ENCODE measurements around the gene ARPC2. TPM values are rescaled to one million over a fixed set of nuclear protein-coding genes. Genes with fewer than 3 reads are reported as not detected.

The ARPC2 gene
- polyA plus RNA-seq, 3 donors: 235 to 239 (median 237) TPM

- DNase-seq: no peak
These were observed 19.8 kb downstream of the ARPC2 start for GRCh38 chr2:218236829-218237228.

- no peak for DNase-seq
These were observed 21.9 kb downstream of the ARPC2 start for GRCh38 chr2:218238887-218239286.

- no peak for DNase-seq
These were observed 27.2 kb downstream of the ARPC2 start for GRCh38 chr2:218244204-218244603.

GRCh38 chr2:218244665-218245064 is 27.7 kb downstream of the ARPC2 start:
- DNase-seq: no peak

GRCh38 chr2:218245214-218245613 is 28.2 kb downstream of the ARPC2 start:
- no peak for DNase-seq

GRCh38 chr2:218249691-218250090 is 32.7 kb downstream of the ARPC2 start:
- DNase-seq: no peak

- DNase-seq: no peak
These were observed 35.7 kb downstream of the ARPC2 start for GRCh38 chr2:218252509-218253231.

- no peak for DNase-seq
These were observed 36.2 kb downstream of the ARPC2 start for GRCh38 chr2:218253232-218253625.

- no peak for DNase-seq
These were observed 38.5 kb downstream of the ARPC2 start for GRCh38 chr2:218255446-218255845.

- DNase-seq: no peak
These were observed 39.8 kb downstream of the ARPC2 start for GRCh38 chr2:218256612-218257350.

GRCh38 chr2:218257390-218257981 is 40.5 kb downstream of the ARPC2 start:
- DNase-seq: no peak

- no peak for DNase-seq
These were observed 42.3 kb downstream of the ARPC2 start for GRCh38 chr2:218259099-218259961.

GRCh38 chr2:218260166-218260565 is 43.2 kb downstream of the ARPC2 start:
- DNase-seq: no peak

GRCh38 chr2:218260742-218261422 is 43.9 kb downstream of the ARPC2 start, which contains the start of gene GPBAR1:
Gene GPBAR1, plus strand, starts transcription at chr2:218261015. Its CDS starts 1,710 bp downstream, at chr2:218262725.
- peak; percentile 76 for DNase-seq

- DNase-seq: no peak
These were observed 44.6 kb downstream of the ARPC2 start for GRCh38 chr2:218261423-218262236.

GRCh38 chr2:218262237-218262600 is 45.2 kb downstream of the ARPC2 start:
- no peak for DNase-seq

- DNase-seq: no peak
These were observed 45.9 kb downstream of the ARPC2 start for GRCh38 chr2:218262631-218263586.

GRCh38 chr2:218263817-218264641 is 47.0 kb downstream of the ARPC2 start:
- DNase-seq: no peak

Measured in renal pelvis (tissue), 4 donors.